Left lung (tissue), 10 donors: ENCODE data around the gene OPRL1. TPM values are rescaled to one million over a fixed set of nuclear protein-coding genes. Genes with fewer than 3 reads are reported as not detected.

Source experiments
- ATAC-seq: fragments of 200-7000 bp; cut with Tn5 transposase; one replicate; pipeline ENCODE4 v1.9.1; 2020; ENCODE audit warnings: moderate library complexity
- DNase-seq, 4 donors: peaks; one replicate each; pipeline ENCODE4 v3.0.0-alpha.2; 2013 to 2020
- H3K27ac ChIP-seq, 2 donors: fragments of 200-600 bp; sonication (generic) in 1 of 2; one replicate each; pipeline versions ENCODE4 v1.5.0 to v1.8.0; 2020 to 2021
- H3K27me3 ChIP-seq, 2 donors: fragments of 200-600 bp; sonication (generic) in 1 of 2; one replicate each; pipeline versions ENCODE4 v1.5.0 to v1.8.0; 2020 to 2021
- H3K36me3 ChIP-seq, 2 donors: fragments of 200-600 bp; sonication (generic) in 1 of 2; one replicate each; pipeline versions ENCODE4 v1.5.0 to v1.8.0; 2020 to 2021
- H3K4me1 ChIP-seq, 2 donors: fragments of 200-600 bp; one replicate each; pipeline ENCODE4 v1.8.0; 2021
- H3K4me3 ChIP-seq, 2 donors: fragments of 200-600 bp; sonication (generic) in 1 of 2; one replicate each; pipeline versions ENCODE4 v1.5.0 to v1.8.0; 2020 to 2021; ENCODE audit warnings: mild to moderate bottlenecking in 1 of 2
- H3K9me3 ChIP-seq, 2 donors: fragments of 200-600 bp; sonication (generic) in 1 of 2; one replicate each; pipeline versions ENCODE4 v1.5.0 to v1.8.0; 2020 to 2021
- intact Hi-C, 2 donors: fragments of 100-400 bp; cut with DNase I; formaldehyde crosslinking; loops; one replicate each; pipeline versions ENCODE4 v1.11.2 to v1.14.2; 2022
- polyA plus RNA-seq, 6 donors: library from polyadenylated mRNA; unstranded; fragments of 120-200 nt; gene quantifications; one replicate each; pipeline ENCODE4 v1.2.1, GENCODE V29; 2013; ENCODE audit not compliant: insufficient read length in 6 of 6
- total RNA-seq, 2 donors: library from RNA; stranded (reverse); fragmentation: NEBNext Ultra II Directional; extraction: Animal tissue kit (Norgen Biotek cat#: 25700); gene quantifications; one replicate each; pipeline ENCODE4 v1.2.1, GENCODE V29; 2021
- TF ChIP-seq, protein P1 (sequence below), 2 donors: fragments of 200-600 bp; sonication (generic) in 1 of 2; IDR thresholded peaks; one replicate each; pipeline versions ENCODE4 v1.5.0 to v1.8.0; 2021; ENCODE audit warnings: antibody characterized with exemption in 2 of 2
- donor health status: DM: no; HTN: yes; CAD: no.
- donor health status: DM: no; HTN: no; CAD: no.

OPRL1 gene
- total and polyA plus RNA-seq, 8 donors: 1.8 to 2.5 (median 2.2) TPM

DNA sequence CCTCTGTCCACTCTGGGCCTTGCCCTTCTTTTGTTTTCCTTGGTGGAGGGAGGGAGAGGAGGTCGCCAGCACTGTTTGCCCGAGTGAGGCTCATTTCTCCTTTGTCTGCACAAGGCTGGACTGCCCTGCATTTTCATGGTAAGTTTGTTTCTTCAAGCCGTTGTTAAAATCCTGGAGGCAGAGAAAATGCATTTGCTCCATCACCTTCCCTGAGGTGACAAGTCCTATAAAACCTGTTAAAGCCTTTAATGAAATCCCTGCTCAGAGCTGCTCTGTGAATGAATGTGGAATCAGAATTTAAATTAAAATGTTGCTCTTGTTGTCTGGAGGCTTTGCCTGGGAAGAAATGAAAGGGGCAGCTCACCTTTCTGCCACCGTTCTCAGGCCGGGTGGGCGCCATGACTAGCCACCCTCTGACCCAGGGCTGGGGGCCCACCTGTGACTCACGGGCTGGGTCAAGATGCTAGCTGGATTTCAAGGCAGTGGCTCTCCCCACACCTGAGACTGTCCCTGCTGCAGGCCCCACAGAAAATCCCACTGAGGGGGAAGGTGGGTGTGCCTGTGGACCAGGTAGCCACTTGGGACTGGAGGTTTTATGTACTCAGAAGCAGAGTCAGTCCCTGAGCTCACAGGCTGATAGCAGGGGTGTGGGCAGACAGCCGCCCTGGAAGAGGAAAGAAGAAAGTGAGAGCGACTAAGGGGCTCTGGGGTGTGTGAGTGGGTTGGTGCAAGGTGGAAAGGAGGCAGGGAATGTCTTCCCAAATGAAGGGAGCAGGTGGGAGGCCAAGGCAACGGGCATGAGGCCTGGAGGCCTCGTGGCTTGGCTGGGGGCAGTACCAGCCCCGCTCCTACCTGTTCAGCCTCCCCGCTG lies 60.4 kb downstream of the OPRL1 start:
- Histone ChIP-seq H3K4me1 (no peaks in the 10 kb centered on the region), H3K4me3 (no peak overlapping the region), H3K27me3 (peaks cover 0 to 41% of the 10 kb centered on the region in 2 donors), H3K36me3 (no peaks in the 10 kb centered on the region), H3K27ac (no peak overlapping the region), H3K9me3 (peaks cover 0 to 9% of the 10 kb centered on the region in 2 donors)
- ATAC-seq (no peak), DNase-seq (peak in 2 of 4 donors; percentile 13 to 58)
- intact Hi-C loops: no loop called here
- TF ChIP-seq, protein P1, sequence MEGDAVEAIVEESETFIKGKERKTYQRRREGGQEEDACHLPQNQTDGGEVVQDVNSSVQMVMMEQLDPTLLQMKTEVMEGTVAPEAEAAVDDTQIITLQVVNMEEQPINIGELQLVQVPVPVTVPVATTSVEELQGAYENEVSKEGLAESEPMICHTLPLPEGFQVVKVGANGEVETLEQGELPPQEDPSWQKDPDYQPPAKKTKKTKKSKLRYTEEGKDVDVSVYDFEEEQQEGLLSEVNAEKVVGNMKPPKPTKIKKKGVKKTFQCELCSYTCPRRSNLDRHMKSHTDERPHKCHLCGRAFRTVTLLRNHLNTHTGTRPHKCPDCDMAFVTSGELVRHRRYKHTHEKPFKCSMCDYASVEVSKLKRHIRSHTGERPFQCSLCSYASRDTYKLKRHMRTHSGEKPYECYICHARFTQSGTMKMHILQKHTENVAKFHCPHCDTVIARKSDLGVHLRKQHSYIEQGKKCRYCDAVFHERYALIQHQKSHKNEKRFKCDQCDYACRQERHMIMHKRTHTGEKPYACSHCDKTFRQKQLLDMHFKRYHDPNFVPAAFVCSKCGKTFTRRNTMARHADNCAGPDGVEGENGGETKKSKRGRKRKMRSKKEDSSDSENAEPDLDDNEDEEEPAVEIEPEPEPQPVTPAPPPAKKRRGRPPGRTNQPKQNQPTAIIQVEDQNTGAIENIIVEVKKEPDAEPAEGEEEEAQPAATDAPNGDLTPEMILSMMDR (IDR thresholded peaks at IDR 0.05): no peak

- Histone ChIP-seq H3K9me3 (peaks cover 0 to 15% of the 10 kb centered on the region in 2 donors), H3K27ac (no peak overlapping the region), H3K4me1 (no peaks in the 10 kb centered on the region), H3K36me3 (no peaks in the 10 kb centered on the region), H3K27me3 (peaks cover 0 to 41% of the 10 kb centered on the region in 2 donors), H3K4me3 (no peak overlapping the region)
- DNase-seq (peak in 2 of 4 donors; percentile 26 to 51), ATAC-seq (no peak)
- TF ChIP-seq, protein P1 (IDR thresholded peaks at IDR 0.05): no peak
- intact Hi-C loops: no loop called here
These were observed 61.1 kb downstream of the OPRL1 start for GRCh38 chr20:64140956-64141355.

DNA sequence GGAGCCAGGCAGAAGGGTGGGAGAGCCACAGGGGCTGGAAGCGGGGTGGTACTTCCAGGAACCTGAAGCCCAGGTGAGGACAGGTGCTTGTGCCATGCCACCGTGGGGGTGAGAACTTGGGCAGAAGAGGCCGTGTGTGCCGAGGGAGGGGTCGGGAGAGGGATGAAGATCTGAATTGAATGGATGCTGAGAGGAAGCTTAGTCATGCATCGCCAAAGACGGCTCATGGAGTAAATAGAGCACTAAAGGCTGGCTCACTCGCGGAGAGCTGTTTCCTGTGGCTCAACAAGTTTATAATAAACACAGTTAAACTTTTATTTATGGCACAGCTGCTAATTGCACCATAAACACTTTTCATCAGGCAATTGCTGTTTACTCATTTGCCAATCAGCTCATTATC lies 62.7 kb downstream of the OPRL1 start:
- Histone ChIP-seq H3K36me3 (no peaks in the 10 kb centered on the region), H3K9me3 (peaks cover 0 to 15% of the 10 kb centered on the region in 2 donors), H3K4me3 (no peak overlapping the region), H3K27ac (no peak overlapping the region), H3K27me3 (peaks cover 0 to 46% of the 10 kb centered on the region in 2 donors), H3K4me1 (no peaks in the 10 kb centered on the region)
- ATAC-seq: no peak
- TF ChIP-seq, protein P1 (IDR thresholded peaks at IDR 0.05): no peak
- DNase-seq: peak in 2 of 4 donors; percentile 8 to 43
- intact Hi-C loops: no loop called here

DNA sequence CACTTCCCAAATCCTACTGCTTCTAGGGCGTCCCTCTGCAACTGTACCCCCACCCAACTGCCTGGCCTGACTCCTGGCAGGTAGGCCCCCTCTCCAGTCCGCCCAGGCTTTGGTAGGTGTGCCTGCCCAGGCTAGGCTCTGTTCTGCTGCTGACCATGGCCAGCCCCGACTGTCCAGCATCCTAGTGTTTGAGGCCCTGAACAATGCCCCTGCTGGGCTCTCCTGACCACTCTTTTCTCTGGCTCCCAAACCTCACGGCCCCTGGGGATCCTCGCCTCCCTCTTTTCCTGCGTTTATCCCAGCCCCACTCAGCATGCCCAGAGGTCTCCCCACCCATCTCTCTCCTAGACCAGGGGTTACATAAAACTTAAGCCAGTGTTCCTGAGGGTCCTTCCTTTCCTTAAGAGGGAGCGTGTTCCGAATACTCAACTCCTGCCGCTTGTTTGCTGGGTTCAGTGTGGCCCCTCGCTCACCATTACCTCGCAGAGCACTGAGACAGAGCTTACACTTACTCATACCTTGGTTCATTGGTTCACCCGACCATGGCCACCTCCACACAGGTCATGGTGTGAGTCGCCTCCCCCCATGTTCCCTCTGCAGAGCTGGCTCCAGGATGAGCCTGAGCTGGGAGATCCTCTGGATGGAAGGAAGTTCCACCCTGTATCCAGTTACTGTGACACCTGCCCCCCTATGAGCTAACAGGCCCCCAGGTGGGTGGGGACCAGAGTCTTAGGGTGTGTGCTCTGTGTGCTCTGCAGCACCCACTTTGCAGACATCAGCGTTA lies 63.3 kb downstream of the OPRL1 start:
- TF ChIP-seq, protein P1 (IDR thresholded peaks at IDR 0.05): no peak
- DNase-seq (peak in 2 of 4 donors; percentile 5 to 44), ATAC-seq (no peak)
- intact Hi-C loops: no loop called here
- Histone ChIP-seq H3K4me3 (no peak overlapping the region), H3K4me1 (no peaks in the 10 kb centered on the region), H3K27me3 (peaks cover 0 to 43% of the 10 kb centered on the region in 2 donors), H3K27ac (no peak overlapping the region), H3K36me3 (no peaks in the 10 kb centered on the region), H3K9me3 (peaks cover 0 to 15% of the 10 kb centered on the region in 2 donors)
